Lower lobe of right lung (tissue), 2 donors: ENCODE data around the gene SLC39A11. TPM values are rescaled to one million over a fixed set of nuclear protein-coding genes. Genes with fewer than 3 reads are reported as not detected.
A peak's percentile ranks its signal among the peaks of the same experiment; 100 is the strongest.

ENCODE experiments used
- ATAC-seq, 2 donors: fragments of 200-7000 bp; cut with Tn5 transposase; one replicate each; pipeline ENCODE4 v1.9.1; 2020 to 2022; ENCODE audit warnings: mild to moderate bottlenecking in 2 of 2, moderate library complexity in 2 of 2
- DNase-seq: peaks from one replicate; pipeline ENCODE4 v3.0.0-alpha.2; 2020
- H3K27ac ChIP-seq: fragments of 200-600 bp; one replicate; pipeline ENCODE4 v1.8.0; 2022
- H3K27me3 ChIP-seq: fragments of 200-600 bp; one replicate; pipeline ENCODE4 v1.8.0; 2022; ENCODE audit warnings: low read depth
- H3K36me3 ChIP-seq: fragments of 200-600 bp; one replicate; pipeline ENCODE4 v1.8.0; 2022; ENCODE audit warnings: mild to moderate bottlenecking
- H3K4me1 ChIP-seq: fragments of 200-600 bp; one replicate; pipeline ENCODE4 v1.8.0; 2022
- H3K4me3 ChIP-seq: fragments of 200-600 bp; one replicate; pipeline ENCODE4 v1.8.0; 2022; ENCODE audit warnings: mild to moderate bottlenecking
- H3K9me3 ChIP-seq: fragments of 200-600 bp; one replicate; pipeline ENCODE4 v1.8.0; 2022
- CTCF ChIP-seq: fragments of 200-600 bp; IDR thresholded peaks from one replicate; pipeline ENCODE4 v1.8.0; 2022; ENCODE audit warnings: antibody characterized with exemption, mild to moderate bottlenecking
- intact Hi-C: fragments of 100-400 bp; cut with DNase I; formaldehyde crosslinking; loops from one replicate; pipeline ENCODE4 v1.11.0; 2022
- total RNA-seq: library from RNA; stranded (reverse); fragmentation: NEBNext Ultra II Directional; extraction: Animal tissue kit (Norgen Biotek cat#: 25700); gene quantifications from one replicate; pipeline ENCODE4 v1.2.1, GENCODE V29; 2021
- donor health status: DM: no; HTN: yes; CAD: no; lungs with severe emphysema.

The SLC39A11 gene
- total RNA-seq, 1 donor from 2014 or later = 39.7 TPM

GRCh38 chr17:72730077-72730476 lies 362.4 kb downstream of the SLC39A11 start:
- ATAC-seq (no peak), DNase-seq (no peak)
- TF ChIP-seq CTCF = no peak
- H3K4me1 ChIP-seq = peaks cover 23% of the 10 kb centered on the region
- H3K4me3 ChIP-seq = no peak overlapping the region
- intact Hi-C loops = no loop called here
- no peaks in the 10 kb centered on the region for H3K36me3 ChIP-seq
- no peaks in the 10 kb centered on the region for H3K9me3 ChIP-seq
- no peaks in the 10 kb centered on the region for H3K27me3 ChIP-seq
- no peak overlapping the region for H3K27ac ChIP-seq

DNA sequence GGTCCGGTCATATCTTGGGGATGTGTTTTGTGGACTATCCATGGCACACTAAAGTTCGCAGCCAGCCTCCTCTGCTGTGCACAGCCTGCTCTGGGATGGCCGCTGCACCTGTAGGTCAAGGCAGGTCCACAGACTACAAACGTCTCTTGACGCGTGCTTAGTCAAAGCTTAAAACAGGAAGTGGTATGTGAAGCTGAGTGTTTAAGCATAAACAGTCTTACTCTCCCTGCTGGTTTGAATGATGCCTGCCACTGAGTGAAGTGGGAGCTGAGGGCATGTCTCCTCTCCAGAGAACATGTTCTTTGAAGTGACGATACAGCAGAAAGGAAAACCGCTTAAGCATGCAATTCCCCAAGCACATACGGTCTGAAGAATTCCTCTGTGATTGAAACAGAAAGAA lies 365.6 kb downstream of the SLC39A11 start:
- intact Hi-C loops = no loop called here
- Histone ChIP-seq H3K9me3 (no peaks in the 10 kb centered on the region), H3K4me3 (peak overlapping the region; percentile 14), H3K27me3 (no peaks in the 10 kb centered on the region), H3K4me1 (peaks cover 23% of the 10 kb centered on the region), H3K27ac (peak overlapping the region; percentile 41), H3K36me3 (no peaks in the 10 kb centered on the region)
- no peak for TF ChIP-seq CTCF
- ATAC-seq = peak; percentile 80 to 87
- DNase-seq = no peak

DNA sequence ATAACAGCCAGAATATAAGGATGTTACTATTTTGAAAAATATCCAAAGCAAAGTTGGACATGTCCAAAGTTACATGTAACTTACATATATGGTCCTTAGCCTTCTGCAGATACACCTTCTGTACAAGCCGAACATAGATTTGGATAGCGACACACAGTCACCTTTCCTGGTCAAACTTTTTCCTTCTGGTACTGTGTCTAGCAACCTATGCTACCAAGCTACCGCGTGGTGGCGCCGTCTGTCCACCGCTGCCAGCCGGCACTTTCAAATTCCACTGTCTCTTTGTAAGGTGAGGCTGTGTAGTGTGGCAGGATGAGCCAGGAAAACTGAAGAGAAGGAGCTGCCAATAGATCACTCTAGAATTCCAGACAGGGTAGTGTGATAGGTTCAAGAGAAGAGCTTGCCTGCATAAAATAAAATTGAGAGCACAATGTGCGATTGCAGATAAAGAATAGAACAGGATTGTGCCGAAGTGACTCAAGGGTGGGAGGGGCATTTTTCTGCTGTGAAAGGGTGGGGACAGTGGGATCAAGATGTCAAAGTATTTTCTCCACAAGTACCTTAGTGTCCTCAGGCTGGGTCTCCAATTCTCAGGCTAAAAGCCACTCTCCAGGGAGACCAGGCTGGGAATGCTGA lies 366.9 kb downstream of the SLC39A11 start:
- DNase-seq = peak; percentile 63
- TF ChIP-seq CTCF = peak; percentile 88

GRCh38 chr17:72724267-72724666 lies 368.2 kb downstream of the SLC39A11 start:
- Histone ChIP-seq H3K27me3 (no peaks in the 10 kb centered on the region), H3K9me3 (no peaks in the 10 kb centered on the region), H3K36me3 (no peaks in the 10 kb centered on the region), H3K27ac (no peak overlapping the region), H3K4me3 (no peak overlapping the region), H3K4me1 (peaks cover 24% of the 10 kb centered on the region)
- ATAC-seq (no peak), DNase-seq (no peak)
- TF ChIP-seq CTCF = no peak
- intact Hi-C loops = no loop called here

More for the DNA sequence above, 366.9 kb downstream of the SLC39A11 start:
- Histone ChIP-seq H3K4me3 (no peak overlapping the region), H3K36me3 (no peaks in the 10 kb centered on the region), H3K27ac (no peak overlapping the region), H3K9me3 (no peaks in the 10 kb centered on the region), H3K27me3 (no peaks in the 10 kb centered on the region), H3K4me1 (peaks cover 23% of the 10 kb centered on the region)
- ATAC-seq = peak; percentile 72 to 76
- intact Hi-C loops = no loop called here

DNA sequence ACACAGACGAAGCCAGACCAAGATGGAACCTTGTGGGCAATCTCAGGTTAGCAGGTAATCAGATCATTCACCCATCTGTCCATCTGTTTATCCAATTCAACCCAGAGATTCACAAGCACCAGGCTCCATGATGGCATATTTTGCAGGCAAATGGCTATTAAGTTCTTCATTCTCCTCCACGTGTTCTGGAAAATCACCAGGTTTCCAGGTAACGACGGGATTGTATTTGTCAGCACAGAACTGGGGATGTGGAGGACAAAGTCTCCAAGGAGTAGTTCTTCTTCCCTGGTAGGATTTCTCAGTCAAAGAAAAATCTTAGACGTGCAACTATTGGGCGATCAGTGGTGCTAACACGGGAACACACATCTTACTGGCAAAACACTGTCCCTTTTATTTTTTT lies 368.8 kb downstream of the SLC39A11 start:
- peaks cover 28% of the 10 kb centered on the region for H3K4me1 ChIP-seq
- ATAC-seq (no peak), DNase-seq (no peak)
- TF ChIP-seq CTCF = no peak
- no peak overlapping the region for H3K4me3 ChIP-seq
- intact Hi-C loops = no loop called here
- H3K27me3 ChIP-seq = no peaks in the 10 kb centered on the region
- H3K9me3 ChIP-seq = no peaks in the 10 kb centered on the region
- no peaks in the 10 kb centered on the region for H3K36me3 ChIP-seq
- H3K27ac ChIP-seq = no peak overlapping the region

GRCh38 chr17:72720494-72720825 lies 372.0 kb downstream of the SLC39A11 start:
- Histone ChIP-seq H3K4me3 (no peak overlapping the region), H3K36me3 (no peaks in the 10 kb centered on the region), H3K27ac (no peak overlapping the region), H3K4me1 (peaks cover 8% of the 10 kb centered on the region), H3K9me3 (no peaks in the 10 kb centered on the region), H3K27me3 (no peaks in the 10 kb centered on the region)
- TF ChIP-seq CTCF = no peak
- ATAC-seq (no peak), DNase-seq (no peak)
- intact Hi-C loops = no loop called here
